Loucy (cell line): ENCODE measurements around the gene DPP3.

ENCODE experiments used
- CTCF ChIP-seq: fragments of 200-600 bp; sonication (generic); conservative IDR thresholded peaks from 2 replicates; pipeline ENCODE4 v1.5.1; 2014; ENCODE audit warnings: mild to moderate bottlenecking, antibody characterized with exemption, low read length
- EZH2phosphoT487 ChIP-seq: fragments of 200-600 bp; IDR thresholded peaks from 2 replicates; pipeline ENCODE4 v1.6.1; 2018; ENCODE audit warnings: antibody characterized with exemption, mild to moderate bottlenecking, moderate library complexity, borderline replicate concordance

GRCh38 chr11:66464916-66465315 lies 15.3 kb upstream of the DPP3 start:
- TF ChIP-seq CTCF (no peak), EZH2phosphoT487 (no peak)
